Endothelial cell (in vitro differentiated cells): Measurements from ENCODE around the gene FBXO48. TPM values are rescaled to one million over a fixed set of nuclear protein-coding genes. Genes with fewer than 3 reads are reported as not detected.

Source experiments
- DNase-seq: peaks from one replicate; pipeline ENCODE4 v3.0.0; 2021; ENCODE audit warnings: low spot score
- H3K27ac Mint-ChIP-seq: one replicate; pipeline ENCODE4 v1.8.0; 2021; ENCODE audit warnings: mixed read lengths, inconsistent platforms; ENCODE audit not compliant: unreplicated experiment
- H3K27me3 Mint-ChIP-seq: one replicate; pipeline ENCODE4 v1.8.0; 2021; ENCODE audit warnings: mild to moderate bottlenecking, moderate library complexity, mixed read lengths, inconsistent platforms; ENCODE audit not compliant: unreplicated experiment
- H3K36me3 Mint-ChIP-seq: one replicate; pipeline ENCODE4 v1.8.0; 2021; ENCODE audit warnings: mild to moderate bottlenecking, low read depth, mixed read lengths, inconsistent platforms; ENCODE audit not compliant: unreplicated experiment
- H3K4me1 Mint-ChIP-seq: one replicate; pipeline ENCODE4 v1.8.0; 2021; ENCODE audit warnings: mild to moderate bottlenecking, mixed read lengths, inconsistent platforms; ENCODE audit not compliant: unreplicated experiment
- H3K4me3 Mint-ChIP-seq: one replicate; pipeline ENCODE4 v1.8.0; 2021; ENCODE audit warnings: mild to moderate bottlenecking, mixed read lengths, inconsistent platforms; ENCODE audit not compliant: unreplicated experiment
- H3K9me3 Mint-ChIP-seq: one replicate; pipeline ENCODE4 v1.8.0; 2021; ENCODE audit warnings: mixed read lengths, inconsistent platforms; ENCODE audit not compliant: unreplicated experiment
- total RNA-seq: library from RNA; stranded (reverse); fragmentation: NEBNext Ultra II Directional; extraction: Animal tissue kit (Norgen Biotek cat#: 25700); gene quantifications from one replicate; pipeline ENCODE4 v1.2.1, GENCODE V29; 2021; ENCODE audit not compliant: unreplicated experiment
- TF ChIP-seq, protein P1 (sequence below): fragments of 200-600 bp; sonication (generic); IDR thresholded peaks from one replicate; pipeline ENCODE4 v1.5.0; 2021; ENCODE audit warnings: antibody characterized with exemption; ENCODE audit not compliant: unreplicated experiment

Gene FBXO48
- total RNA-seq, 1 donor from 2014 or later = 1.6 TPM

DNA sequence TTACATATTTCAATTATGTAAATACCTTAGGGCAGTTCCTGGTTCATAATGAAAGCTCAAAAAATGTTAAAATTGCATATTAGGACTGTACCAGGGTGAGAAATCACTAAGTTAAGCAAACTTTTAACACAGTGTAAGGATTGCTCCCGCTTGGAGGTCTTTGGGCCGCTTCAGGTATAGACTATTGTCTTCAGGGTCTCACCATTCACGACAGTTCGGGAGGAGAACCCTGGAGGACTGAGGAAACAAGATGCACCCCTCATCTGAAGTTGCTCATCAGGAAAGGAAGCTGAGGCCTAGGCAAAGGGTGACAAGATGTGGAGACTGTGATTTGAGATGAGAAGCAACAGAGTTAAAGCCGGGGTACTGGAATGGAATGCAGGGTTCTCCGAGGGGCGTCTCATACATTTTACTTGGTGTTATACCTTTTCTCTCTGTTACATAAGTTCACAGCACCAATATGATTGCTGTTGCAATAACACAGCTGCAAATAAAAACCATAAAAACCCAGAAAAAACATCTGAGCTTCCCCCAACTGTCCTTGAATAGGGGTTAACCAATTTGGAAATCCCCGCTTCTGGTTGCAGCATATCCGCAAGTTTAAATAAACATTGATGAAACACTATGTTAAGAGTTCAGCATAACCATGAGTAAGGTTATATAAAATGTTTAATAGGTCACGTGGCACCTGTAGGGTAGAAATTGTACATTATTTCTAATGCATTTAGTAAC, 40.1 kb downstream of the FBXO48 start:
- no peaks in the 10 kb centered on the region for H3K4me1 Mint-ChIP-seq
- no peak overlapping the region for H3K4me3 Mint-ChIP-seq
- H3K9me3 Mint-ChIP-seq = no peaks in the 10 kb centered on the region
- H3K36me3 Mint-ChIP-seq = no peaks in the 10 kb centered on the region
- no peaks in the 10 kb centered on the region for H3K27me3 Mint-ChIP-seq
- TF ChIP-seq, protein P1, sequence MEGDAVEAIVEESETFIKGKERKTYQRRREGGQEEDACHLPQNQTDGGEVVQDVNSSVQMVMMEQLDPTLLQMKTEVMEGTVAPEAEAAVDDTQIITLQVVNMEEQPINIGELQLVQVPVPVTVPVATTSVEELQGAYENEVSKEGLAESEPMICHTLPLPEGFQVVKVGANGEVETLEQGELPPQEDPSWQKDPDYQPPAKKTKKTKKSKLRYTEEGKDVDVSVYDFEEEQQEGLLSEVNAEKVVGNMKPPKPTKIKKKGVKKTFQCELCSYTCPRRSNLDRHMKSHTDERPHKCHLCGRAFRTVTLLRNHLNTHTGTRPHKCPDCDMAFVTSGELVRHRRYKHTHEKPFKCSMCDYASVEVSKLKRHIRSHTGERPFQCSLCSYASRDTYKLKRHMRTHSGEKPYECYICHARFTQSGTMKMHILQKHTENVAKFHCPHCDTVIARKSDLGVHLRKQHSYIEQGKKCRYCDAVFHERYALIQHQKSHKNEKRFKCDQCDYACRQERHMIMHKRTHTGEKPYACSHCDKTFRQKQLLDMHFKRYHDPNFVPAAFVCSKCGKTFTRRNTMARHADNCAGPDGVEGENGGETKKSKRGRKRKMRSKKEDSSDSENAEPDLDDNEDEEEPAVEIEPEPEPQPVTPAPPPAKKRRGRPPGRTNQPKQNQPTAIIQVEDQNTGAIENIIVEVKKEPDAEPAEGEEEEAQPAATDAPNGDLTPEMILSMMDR = no peak
- no peak overlapping the region for H3K27ac Mint-ChIP-seq
- no peak for DNase-seq

DNA sequence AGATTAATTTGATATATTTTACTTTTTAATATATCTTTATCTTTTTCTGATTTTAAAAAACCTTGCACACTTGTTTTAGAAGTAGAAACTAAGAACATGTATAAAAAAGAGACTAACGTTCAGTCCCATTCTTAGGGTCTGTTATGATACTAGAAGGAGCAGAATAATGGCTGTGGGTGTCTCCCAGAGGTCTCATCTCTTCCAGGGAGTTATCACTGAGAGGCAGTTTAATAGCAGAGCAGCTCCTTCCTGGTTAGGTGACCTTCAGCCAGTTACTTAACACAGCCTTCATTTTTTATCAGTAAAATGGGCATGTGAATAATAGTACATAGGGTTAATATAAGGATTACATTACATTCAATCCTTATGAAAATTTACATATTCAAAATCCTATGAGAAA, 40.6 kb downstream of the FBXO48 start:
- no peak for DNase-seq
- Mint-ChIP-seq H3K4me3 (no peak overlapping the region), H3K9me3 (no peaks in the 10 kb centered on the region), H3K36me3 (no peaks in the 10 kb centered on the region), H3K4me1 (no peaks in the 10 kb centered on the region), H3K27me3 (no peaks in the 10 kb centered on the region), H3K27ac (no peak overlapping the region)
- TF ChIP-seq, protein P1 = no peak

DNA sequence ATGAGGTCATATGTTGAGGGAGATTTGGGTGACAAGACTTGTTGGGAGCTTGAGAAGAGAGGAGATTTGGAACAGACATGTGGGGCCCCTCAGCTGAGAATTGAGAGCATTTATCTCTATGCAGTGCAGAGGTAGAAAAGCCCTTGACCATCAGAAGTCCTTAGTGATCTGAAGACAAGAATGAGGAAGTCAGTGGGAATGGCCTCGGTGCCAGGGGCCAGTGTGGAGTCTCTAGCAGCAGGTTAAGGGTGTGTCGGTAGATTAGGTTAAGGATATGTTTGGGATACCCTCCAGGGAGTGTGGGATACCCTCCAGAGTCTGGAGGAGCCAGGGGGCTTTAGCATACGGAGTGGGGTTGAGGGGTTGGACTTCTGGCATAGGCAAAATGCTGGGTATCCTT, 41.6 kb downstream of the FBXO48 start:
- Mint-ChIP-seq H3K4me3 (no peak overlapping the region), H3K9me3 (no peaks in the 10 kb centered on the region), H3K36me3 (no peaks in the 10 kb centered on the region), H3K27ac (no peak overlapping the region), H3K4me1 (no peaks in the 10 kb centered on the region), H3K27me3 (no peaks in the 10 kb centered on the region)
- DNase-seq = no peak
- TF ChIP-seq, protein P1 = no peak

DNA sequence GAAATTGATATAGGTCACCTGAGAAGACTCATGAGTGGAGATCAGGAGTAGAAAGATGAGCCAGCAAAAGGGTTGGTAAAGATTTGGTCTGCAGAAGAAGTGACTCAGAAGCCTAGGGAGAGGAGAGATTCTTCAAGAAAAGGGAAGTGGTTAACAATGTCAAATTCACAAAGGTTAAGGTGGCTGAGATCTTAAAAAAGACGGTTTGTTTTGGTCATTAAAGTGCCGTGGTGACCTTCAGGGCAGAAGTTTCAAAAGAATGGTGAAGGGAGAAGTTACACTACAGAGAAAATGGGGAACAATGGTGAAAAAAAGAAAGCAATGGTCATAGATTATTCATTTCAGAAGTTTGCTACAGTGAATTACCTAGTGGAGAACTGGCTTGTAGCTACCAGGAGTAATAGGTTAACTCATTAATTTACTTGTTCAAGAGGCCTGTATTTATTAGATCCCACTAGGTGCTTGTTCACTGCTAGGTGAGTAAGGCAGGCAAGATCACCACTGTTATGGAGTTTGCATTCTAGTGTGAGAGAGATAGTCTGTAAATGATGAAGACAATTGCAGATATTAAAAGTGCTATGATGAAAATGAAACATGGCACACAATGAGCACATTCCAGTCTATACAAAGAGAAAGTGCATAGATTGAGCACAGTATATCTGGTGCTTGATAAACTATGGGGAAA, 43.0 kb downstream of the FBXO48 start:
- TF ChIP-seq, protein P1 = no peak
- Mint-ChIP-seq H3K9me3 (no peaks in the 10 kb centered on the region), H3K27me3 (no peaks in the 10 kb centered on the region), H3K4me1 (no peaks in the 10 kb centered on the region), H3K4me3 (no peak overlapping the region), H3K27ac (no peak overlapping the region), H3K36me3 (no peaks in the 10 kb centered on the region)
- DNase-seq = no peak
